B cell (primary cell): ENCODE results near the gene TGFBI.

ENCODE experiments used
- EZH2 ChIP-seq: IDR thresholded peaks from 2 replicates; pipeline ENCODE4 v1.6.1; 2012; ENCODE audit warnings: borderline replicate concordance, low read depth, mild to moderate bottlenecking, moderate library complexity, low read length; ENCODE audit not compliant: insufficient read depth, poor library complexity, severe bottlenecking
- TF ChIP-seq, protein P1 (sequence below): fragments of 200-600 bp; IDR thresholded peaks from one replicate; pipeline ENCODE4 v1.8.0; 2022; ENCODE audit warnings: antibody characterized with exemption, mild to moderate bottlenecking

DNA sequence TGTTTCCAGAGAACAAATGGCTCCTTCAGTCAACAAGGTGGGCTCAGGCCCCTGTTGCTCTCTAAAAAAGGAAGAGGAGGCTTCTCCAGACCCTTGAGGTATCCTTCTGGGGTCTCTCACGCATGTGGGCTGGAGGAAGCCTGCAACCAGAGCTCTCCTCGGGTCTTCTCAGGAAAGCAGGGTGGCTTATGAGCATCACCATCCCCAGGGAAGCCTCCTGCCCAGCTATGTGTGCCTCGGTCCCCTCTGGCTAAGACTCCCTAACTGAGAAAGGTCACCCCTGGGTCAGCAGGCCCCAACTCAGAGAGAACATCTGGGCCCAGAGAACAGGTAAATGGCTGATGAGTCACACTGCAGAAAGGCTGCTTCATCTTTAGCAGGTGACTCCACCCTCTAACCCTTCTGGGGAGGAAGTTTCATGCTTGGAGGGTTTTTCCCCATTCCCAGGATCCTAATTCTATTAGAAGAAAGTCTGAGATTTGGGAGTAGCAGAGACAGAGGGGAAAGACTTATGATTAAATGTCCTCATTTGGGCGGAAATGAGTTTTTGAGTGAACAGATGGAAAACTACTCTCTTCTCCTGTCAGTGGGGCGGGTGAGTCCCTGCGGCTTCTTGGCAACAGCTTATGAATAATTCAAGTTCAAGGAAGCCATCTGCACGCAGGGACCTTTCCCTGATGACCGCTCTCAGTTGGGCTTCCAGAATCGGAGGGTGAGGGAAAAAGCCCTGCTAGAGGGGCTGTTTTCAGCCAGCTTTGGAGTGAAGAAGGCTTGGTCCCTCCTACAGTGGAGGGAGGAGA lies 41.9 kb downstream of the TGFBI start:
- no peak for TF ChIP-seq EZH2
- TF ChIP-seq, protein P1, sequence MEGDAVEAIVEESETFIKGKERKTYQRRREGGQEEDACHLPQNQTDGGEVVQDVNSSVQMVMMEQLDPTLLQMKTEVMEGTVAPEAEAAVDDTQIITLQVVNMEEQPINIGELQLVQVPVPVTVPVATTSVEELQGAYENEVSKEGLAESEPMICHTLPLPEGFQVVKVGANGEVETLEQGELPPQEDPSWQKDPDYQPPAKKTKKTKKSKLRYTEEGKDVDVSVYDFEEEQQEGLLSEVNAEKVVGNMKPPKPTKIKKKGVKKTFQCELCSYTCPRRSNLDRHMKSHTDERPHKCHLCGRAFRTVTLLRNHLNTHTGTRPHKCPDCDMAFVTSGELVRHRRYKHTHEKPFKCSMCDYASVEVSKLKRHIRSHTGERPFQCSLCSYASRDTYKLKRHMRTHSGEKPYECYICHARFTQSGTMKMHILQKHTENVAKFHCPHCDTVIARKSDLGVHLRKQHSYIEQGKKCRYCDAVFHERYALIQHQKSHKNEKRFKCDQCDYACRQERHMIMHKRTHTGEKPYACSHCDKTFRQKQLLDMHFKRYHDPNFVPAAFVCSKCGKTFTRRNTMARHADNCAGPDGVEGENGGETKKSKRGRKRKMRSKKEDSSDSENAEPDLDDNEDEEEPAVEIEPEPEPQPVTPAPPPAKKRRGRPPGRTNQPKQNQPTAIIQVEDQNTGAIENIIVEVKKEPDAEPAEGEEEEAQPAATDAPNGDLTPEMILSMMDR, result no peak
